ENCODE results near the gene MTERF4. TPM values are rescaled to one million over a fixed set of nuclear protein-coding genes. Genes with fewer than 3 reads are reported as not detected.

The MTERF4 gene
- polyA plus RNA-seq, 1 experiment: 32.0 TPM

GRCh38 chr2:241081643-241082340 lies 20.3 kb downstream of the MTERF4 start:
- CTCF ChIA-PET: interaction anchor here (0.8 kb wide), 1 partner anchor 52 kb away, joined by 3 read pairs; no protein-coding TSS in a partner anchor
- no peak for DNase-seq (ENCODE audit: low read depth)
- Histone ChIP-seq H3K36me3 (ENCODE audit: control insufficient read depth, insufficient read depth, low read length) (peaks cover 4% of the 10 kb centered on the region; the same call in 1 of the 2 replicates), H3K27me3 (ENCODE audit: control insufficient read depth, insufficient read depth, low read length) (no peaks in the 10 kb centered on the region), H3K4me3 (ENCODE audit: low read depth, low read length) (no peak overlapping the region)
- no peak for TF ChIP-seq CTCF (IDR thresholded peaks at IDR 0.05; ENCODE audit: insufficient read depth, low read depth, low read length)
- POLR2A ChIA-PET: no interaction called here

GRCh38 chr2:241081190-241081642 lies 20.9 kb downstream of the MTERF4 start:
- POLR2A ChIA-PET: no interaction called here
- Histone ChIP-seq H3K27me3 (ENCODE audit: control insufficient read depth, insufficient read depth, low read length) (no peaks in the 10 kb centered on the region), H3K36me3 (ENCODE audit: control insufficient read depth, insufficient read depth, low read length) (peaks cover 1% of the 10 kb centered on the region; the same call in 1 of the 2 replicates), H3K4me3 (ENCODE audit: low read depth, low read length) (no peak overlapping the region)
- CTCF ChIA-PET: interaction anchor here (0.8 kb wide), 1 partner anchor 52 kb away, joined by 3 read pairs; no protein-coding TSS in a partner anchor
- no peak for TF ChIP-seq CTCF (IDR thresholded peaks at IDR 0.05; ENCODE audit: insufficient read depth, low read depth, low read length)
- no peak for DNase-seq (ENCODE audit: low read depth)

- no peaks in the 10 kb centered on the region for H3K36me3 ChIP-seq (ENCODE audit: control insufficient read depth, insufficient read depth, low read length)
- H3K4me3 ChIP-seq (ENCODE audit: low read depth, low read length): no peak overlapping the region
- no peak for TF ChIP-seq CTCF (IDR thresholded peaks at IDR 0.05; ENCODE audit: insufficient read depth, low read depth, low read length)
- no peak for DNase-seq (ENCODE audit: low read depth)
- POLR2A ChIA-PET: interaction anchor here (0.7 kb wide), 1 partner anchor 229 kb away, joined by 3 read pairs; no protein-coding TSS in a partner anchor
- CTCF ChIA-PET: no interaction called here
- no peaks in the 10 kb centered on the region for H3K27me3 ChIP-seq (ENCODE audit: control insufficient read depth, insufficient read depth, low read length)
These were observed 21.5 kb downstream of the MTERF4 start for GRCh38 chr2:241080405-241081189.

GRCh38 chr2:241074901-241075540 lies 27.1 kb downstream of the MTERF4 start:
- Histone ChIP-seq H3K36me3 (ENCODE audit: control insufficient read depth, insufficient read depth, low read length) (peaks cover 3% of the 10 kb centered on the region; the same call in 1 of the 2 replicates), H3K4me3 (ENCODE audit: low read depth, low read length) (no peak overlapping the region), H3K27me3 (ENCODE audit: control insufficient read depth, insufficient read depth, low read length) (no peaks in the 10 kb centered on the region)
- ChIA-PET POLR2A (no interaction called here), CTCF (no interaction called here)
- no peak for TF ChIP-seq CTCF (IDR thresholded peaks at IDR 0.05; ENCODE audit: insufficient read depth, low read depth, low read length)
- no peak for DNase-seq (ENCODE audit: low read depth)
